ENCODE measurements around the gene CYS1. TPM values are rescaled to one million over a fixed set of nuclear protein-coding genes. Genes with fewer than 3 reads are reported as not detected.

CYS1 gene
- total RNA-seq, 1 experiment from 2014 or later = 1.2 TPM

GRCh38 chr2:10087360-10087759, 7.1 kb upstream of the CYS1 start:
- Mint-ChIP-seq H3K4me3 (no peak overlapping the region), H3K36me3 (no peaks in the 10 kb centered on the region), H3K27ac (no peak overlapping the region), H3K9me3 (peaks cover 5% of the 10 kb centered on the region), H3K4me1 (peaks cover 20% of the 10 kb centered on the region), H3K27me3 (ENCODE audit: low read depth) (peaks cover 16% of the 10 kb centered on the region)
- TF ChIP-seq MYBL2 (CRISPR knock-in tag; IDR thresholded peaks at IDR 0.05) = no peak
- no peak for TF ChIP-seq ZNF263 (CRISPR knock-in tag; IDR thresholded peaks at IDR 0.05; ENCODE audit: low read depth)
- TF ChIP-seq, protein P1, sequence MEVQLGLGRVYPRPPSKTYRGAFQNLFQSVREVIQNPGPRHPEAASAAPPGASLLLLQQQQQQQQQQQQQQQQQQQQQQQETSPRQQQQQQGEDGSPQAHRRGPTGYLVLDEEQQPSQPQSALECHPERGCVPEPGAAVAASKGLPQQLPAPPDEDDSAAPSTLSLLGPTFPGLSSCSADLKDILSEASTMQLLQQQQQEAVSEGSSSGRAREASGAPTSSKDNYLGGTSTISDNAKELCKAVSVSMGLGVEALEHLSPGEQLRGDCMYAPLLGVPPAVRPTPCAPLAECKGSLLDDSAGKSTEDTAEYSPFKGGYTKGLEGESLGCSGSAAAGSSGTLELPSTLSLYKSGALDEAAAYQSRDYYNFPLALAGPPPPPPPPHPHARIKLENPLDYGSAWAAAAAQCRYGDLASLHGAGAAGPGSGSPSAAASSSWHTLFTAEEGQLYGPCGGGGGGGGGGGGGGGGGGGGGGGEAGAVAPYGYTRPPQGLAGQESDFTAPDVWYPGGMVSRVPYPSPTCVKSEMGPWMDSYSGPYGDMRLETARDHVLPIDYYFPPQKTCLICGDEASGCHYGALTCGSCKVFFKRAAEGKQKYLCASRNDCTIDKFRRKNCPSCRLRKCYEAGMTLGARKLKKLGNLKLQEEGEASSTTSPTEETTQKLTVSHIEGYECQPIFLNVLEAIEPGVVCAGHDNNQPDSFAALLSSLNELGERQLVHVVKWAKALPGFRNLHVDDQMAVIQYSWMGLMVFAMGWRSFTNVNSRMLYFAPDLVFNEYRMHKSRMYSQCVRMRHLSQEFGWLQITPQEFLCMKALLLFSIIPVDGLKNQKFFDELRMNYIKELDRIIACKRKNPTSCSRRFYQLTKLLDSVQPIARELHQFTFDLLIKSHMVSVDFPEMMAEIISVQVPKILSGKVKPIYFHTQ (CRISPR knock-in tag; IDR thresholded peaks at IDR 0.05) = no peak
- TF ChIP-seq FOXJ3 (CRISPR knock-in tag; IDR thresholded peaks at IDR 0.05; ENCODE audit: borderline replicate concordance) = no peak
- no peak for TF ChIP-seq ZNF232 (CRISPR knock-in tag; IDR thresholded peaks at IDR 0.05)
- TF ChIP-seq USF1 (CRISPR knock-in tag; IDR thresholded peaks at IDR 0.05) = no peak
- TF ChIP-seq JUN (CRISPR knock-in tag; IDR thresholded peaks at IDR 0.05) = no peak
- TF ChIP-seq JAZF1 (CRISPR knock-in tag; IDR thresholded peaks at IDR 0.05) = no peak
- TF ChIP-seq ELF4 (CRISPR knock-in tag; IDR thresholded peaks at IDR 0.05; ENCODE audit: low read depth) = no peak
- TF ChIP-seq, protein P2, sequence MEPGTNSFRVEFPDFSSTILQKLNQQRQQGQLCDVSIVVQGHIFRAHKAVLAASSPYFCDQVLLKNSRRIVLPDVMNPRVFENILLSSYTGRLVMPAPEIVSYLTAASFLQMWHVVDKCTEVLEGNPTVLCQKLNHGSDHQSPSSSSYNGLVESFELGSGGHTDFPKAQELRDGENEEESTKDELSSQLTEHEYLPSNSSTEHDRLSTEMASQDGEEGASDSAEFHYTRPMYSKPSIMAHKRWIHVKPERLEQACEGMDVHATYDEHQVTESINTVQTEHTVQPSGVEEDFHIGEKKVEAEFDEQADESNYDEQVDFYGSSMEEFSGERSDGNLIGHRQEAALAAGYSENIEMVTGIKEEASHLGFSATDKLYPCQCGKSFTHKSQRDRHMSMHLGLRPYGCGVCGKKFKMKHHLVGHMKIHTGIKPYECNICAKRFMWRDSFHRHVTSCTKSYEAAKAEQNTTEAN (CRISPR knock-in tag; IDR thresholded peaks at IDR 0.05) = no peak
- no peak for TF ChIP-seq OVOL2 (CRISPR knock-in tag; IDR thresholded peaks at IDR 0.05; ENCODE audit: borderline replicate concordance)
- no peak for TF ChIP-seq NFATC4 (CRISPR knock-in tag; IDR thresholded peaks at IDR 0.05)
- TF ChIP-seq, protein P3, sequence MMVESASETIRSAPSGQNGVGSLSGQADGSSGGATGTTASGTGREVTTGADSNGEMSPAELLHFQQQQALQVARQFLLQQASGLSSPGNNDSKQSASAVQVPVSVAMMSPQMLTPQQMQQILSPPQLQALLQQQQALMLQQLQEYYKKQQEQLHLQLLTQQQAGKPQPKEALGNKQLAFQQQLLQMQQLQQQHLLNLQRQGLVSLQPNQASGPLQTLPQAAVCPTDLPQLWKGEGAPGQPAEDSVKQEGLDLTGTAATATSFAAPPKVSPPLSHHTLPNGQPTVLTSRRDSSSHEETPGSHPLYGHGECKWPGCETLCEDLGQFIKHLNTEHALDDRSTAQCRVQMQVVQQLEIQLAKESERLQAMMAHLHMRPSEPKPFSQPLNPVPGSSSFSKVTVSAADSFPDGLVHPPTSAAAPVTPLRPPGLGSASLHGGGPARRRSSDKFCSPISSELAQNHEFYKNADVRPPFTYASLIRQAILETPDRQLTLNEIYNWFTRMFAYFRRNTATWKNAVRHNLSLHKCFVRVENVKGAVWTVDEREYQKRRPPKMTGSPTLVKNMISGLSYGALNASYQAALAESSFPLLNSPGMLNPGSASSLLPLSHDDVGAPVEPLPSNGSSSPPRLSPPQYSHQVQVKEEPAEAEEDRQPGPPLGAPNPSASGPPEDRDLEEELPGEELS (CRISPR knock-in tag; IDR thresholded peaks at IDR 0.05) = no peak
- TF ChIP-seq TEAD1 (CRISPR knock-in tag; IDR thresholded peaks at IDR 0.05) = no peak
- no peak for TF ChIP-seq STAT6 (CRISPR knock-in tag; conservative IDR thresholded peaks at IDR 0.05; ENCODE audit: low read depth)
- TF ChIP-seq ARID4B (CRISPR knock-in tag; IDR thresholded peaks at IDR 0.05; ENCODE audit: borderline replicate concordance) = no peak
- no peak for TF ChIP-seq NFYB (CRISPR knock-in tag; conservative IDR thresholded peaks at IDR 0.05; ENCODE audit: low read depth)
- no peak for TF ChIP-seq GABPB1 (CRISPR knock-in tag; IDR thresholded peaks at IDR 0.05)
- ChIA-PET CTCF (interaction anchor here (3.7 to 6.9 kb wide), 3 partner anchors 8 to 14 kb away, joined by 15 to 68 read pairs (median 37); partner anchors contain the start of gene CYS1), POLR2A (no interaction called here)
- no peak for ATAC-seq
- DNase-seq (ENCODE audit: low spot score) = no peak
